Vagina (tissue), 2 donors: ENCODE measurements around the gene CREBBP. TPM values are rescaled to one million over a fixed set of nuclear protein-coding genes. Genes with fewer than 3 reads are reported as not detected.

Experiments
- DNase-seq, 2 donors: peaks; one replicate each; pipeline ENCODE4 v3.0.0-alpha.2; 2017; ENCODE audit errors: extremely low spot score in 2 of 2
- H3K27ac ChIP-seq: fragments of 200-600 bp; sonication (generic); one replicate; pipeline ENCODE4 v1.5.1; 2019
- H3K27me3 ChIP-seq: fragments of 200-600 bp; sonication (generic); one replicate; pipeline ENCODE4 v1.5.1; 2019
- H3K36me3 ChIP-seq, 2 donors: fragments of 200-600 bp; sonication (generic); one replicate each; pipeline ENCODE4 v1.5.1; 2017 to 2019
- H3K4me1 ChIP-seq: fragments of 200-600 bp; sonication (generic); one replicate; pipeline ENCODE4 v1.5.1; 2019
- H3K4me3 ChIP-seq, 2 donors: fragments of 200-600 bp; sonication (generic); 1 replicate in 1 of 2; 2 replicates in 1 of 2; pipeline ENCODE4 v1.5.1; 2016 to 2019
- H3K9me3 ChIP-seq: fragments of 200-600 bp; sonication (generic); one replicate; pipeline ENCODE4 v1.5.1; 2019
- CTCF ChIP-seq, 3 experiments: fragments of 450-650 bp in 2 of 3; fragments of 200-600 bp in 1 of 3; sonication (generic) in 1 of 3; IDR thresholded peaks; one replicate each; pipeline ENCODE4 v1.5.1; 2017 to 2019; ENCODE audit warnings: antibody characterized with exemption in 3 of 3, mild to moderate bottlenecking in 2 of 3, moderate library complexity in 2 of 3
- POLR2A ChIP-seq, 2 donors: fragments of 450-650 bp; IDR thresholded peaks; one replicate each; pipeline ENCODE4 v1.6.1; 2017; ENCODE audit warnings: antibody characterized with exemption in 2 of 2, mild to moderate bottlenecking in 2 of 2, moderate library complexity in 2 of 2
- POLR2AphosphoS5 ChIP-seq, 2 donors: sonication (generic); formaldehyde crosslinking; IDR thresholded peaks; one replicate each; pipeline ENCODE4 v1.9.0; 2017; ENCODE audit warnings: antibody characterized with exemption in 2 of 2, mild to moderate bottlenecking in 2 of 2, low read depth in 1 of 2; ENCODE audit not compliant: insufficient read depth in 1 of 2
- intact Hi-C: fragments of 100-400 bp; cut with DNase I; formaldehyde crosslinking; loops from one replicate; pipeline ENCODE4 v1.15.1; 2023
- total RNA-seq: library from RNA; depleted of rRNA; stranded (reverse); fragments of >200 nt; gene quantifications from one replicate; pipeline ENCODE4 v1.2.3, GENCODE V29; 2016

The CREBBP gene
- total RNA-seq, 1 donor from 2014 or later, result 102 TPM

DNA sequence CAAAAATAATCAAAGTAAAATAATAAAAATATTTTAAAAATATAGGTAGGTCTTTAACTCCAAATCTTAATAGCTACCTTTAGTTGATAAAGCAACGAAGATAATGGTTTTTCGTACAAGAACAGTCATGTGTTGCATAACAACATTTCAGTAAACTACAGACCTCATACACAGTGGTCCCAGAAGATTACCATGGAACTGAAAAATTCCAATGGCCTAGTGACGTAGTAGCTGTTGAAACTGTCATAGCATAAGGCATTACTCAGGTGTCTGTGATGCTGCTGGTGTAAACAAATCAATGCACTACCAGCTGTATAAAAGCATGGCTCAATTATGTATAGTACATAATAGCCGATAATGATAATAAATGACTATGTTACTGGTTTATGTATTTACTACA, 43.9 kb downstream of the CREBBP start:
- peaks cover 46% of the 10 kb centered on the region for H3K4me1 ChIP-seq
- H3K27me3 ChIP-seq, result no peaks in the 10 kb centered on the region
- H3K27ac ChIP-seq, result no peak overlapping the region
- TF ChIP-seq POLR2AphosphoS5 (IDR thresholded peaks at IDR 0.05; ENCODE audit: insufficient read depth in 1 of 2, low read depth in 1 of 2) (no peak), CTCF (IDR thresholded peaks at IDR 0.05) (no peak), POLR2A (IDR thresholded peaks at IDR 0.05) (no peak)
- no peak for DNase-seq
- no peaks in the 10 kb centered on the region for H3K36me3 ChIP-seq
- H3K9me3 ChIP-seq, result peaks cover 8% of the 10 kb centered on the region
- intact Hi-C loops, result no loop called here
- H3K4me3 ChIP-seq, result no peak overlapping the region

GRCh38 chr16:3835089-3835602, 45.4 kb downstream of the CREBBP start:
- intact Hi-C loops, result no loop called here
- no peaks in the 10 kb centered on the region for H3K36me3 ChIP-seq
- no peaks in the 10 kb centered on the region for H3K27me3 ChIP-seq
- no peak for DNase-seq
- peaks cover 34% of the 10 kb centered on the region for H3K4me1 ChIP-seq
- H3K27ac ChIP-seq, result no peak overlapping the region
- H3K9me3 ChIP-seq, result peaks cover 8% of the 10 kb centered on the region
- TF ChIP-seq POLR2A (IDR thresholded peaks at IDR 0.05) (no peak), POLR2AphosphoS5 (IDR thresholded peaks at IDR 0.05; ENCODE audit: insufficient read depth in 1 of 2, low read depth in 1 of 2) (no peak), CTCF (IDR thresholded peaks at IDR 0.05) (no peak)
- no peak overlapping the region for H3K4me3 ChIP-seq

DNA sequence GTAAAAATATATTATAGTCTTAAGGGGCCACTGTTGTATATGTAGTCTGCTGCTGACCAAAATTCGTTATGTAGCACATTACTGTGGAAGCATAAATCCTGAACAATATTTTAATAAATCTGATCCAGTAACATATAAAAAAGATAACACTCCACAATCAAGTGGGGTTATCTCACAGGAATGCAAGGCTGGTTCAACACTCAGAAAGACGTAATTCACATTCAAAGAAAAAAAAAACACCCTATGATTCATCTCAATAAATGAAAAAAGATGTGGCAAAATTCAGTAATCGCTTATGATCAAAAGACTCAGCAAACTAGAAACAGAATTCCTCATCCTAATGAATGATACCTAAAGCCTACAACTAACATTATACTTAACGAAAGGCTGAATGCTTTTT, 47.8 kb downstream of the CREBBP start:
- Histone ChIP-seq H3K4me1 (peaks cover 16% of the 10 kb centered on the region), H3K27ac (no peak overlapping the region), H3K27me3 (no peaks in the 10 kb centered on the region), H3K4me3 (no peak overlapping the region), H3K36me3 (no peaks in the 10 kb centered on the region), H3K9me3 (peaks cover 8% of the 10 kb centered on the region)
- no peak for TF ChIP-seq CTCF (IDR thresholded peaks at IDR 0.05)
- no peak for TF ChIP-seq POLR2AphosphoS5 (IDR thresholded peaks at IDR 0.05; ENCODE audit: insufficient read depth in 1 of 2, low read depth in 1 of 2)
- TF ChIP-seq POLR2A (IDR thresholded peaks at IDR 0.05), result no peak
- intact Hi-C loops, result no loop called here
- DNase-seq, result no peak

DNA sequence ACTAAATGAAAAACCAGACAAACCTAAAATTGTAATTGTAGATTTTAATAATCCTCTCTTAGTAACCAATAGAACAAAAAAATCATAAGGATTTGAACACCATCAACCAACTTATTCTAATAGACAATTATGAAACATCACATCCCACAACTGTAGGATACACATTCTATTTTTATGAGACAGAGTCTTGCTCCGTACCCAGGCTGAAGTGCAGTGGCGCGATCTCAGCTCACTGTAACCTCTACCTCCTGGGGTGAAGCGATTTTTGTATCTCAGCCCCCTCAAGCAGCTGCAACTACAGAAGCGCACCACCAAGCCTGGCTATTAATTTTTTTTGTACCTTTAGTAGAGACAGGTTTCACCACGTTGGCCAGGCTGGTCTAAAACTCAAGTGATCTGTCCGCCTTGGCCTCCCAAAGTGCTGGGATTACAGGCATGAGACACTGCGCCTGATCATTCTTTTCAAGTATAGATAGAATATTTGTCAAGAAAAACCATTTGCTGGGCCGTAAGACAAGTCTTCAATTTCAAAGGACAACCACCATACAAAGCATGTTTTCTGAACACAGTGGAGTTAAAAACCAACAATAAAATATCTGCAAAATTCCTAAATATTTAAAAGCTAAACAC, 49.8 kb downstream of the CREBBP start:
- no peak overlapping the region for H3K4me3 ChIP-seq
- H3K9me3 ChIP-seq, result peaks cover 8% of the 10 kb centered on the region
- intact Hi-C loops, result no loop called here
- DNase-seq, result no peak
- TF ChIP-seq POLR2A (IDR thresholded peaks at IDR 0.05), result no peak
- no peak for TF ChIP-seq POLR2AphosphoS5 (IDR thresholded peaks at IDR 0.05; ENCODE audit: insufficient read depth in 1 of 2, low read depth in 1 of 2)
- TF ChIP-seq CTCF (IDR thresholded peaks at IDR 0.05), result no peak
- H3K27me3 ChIP-seq, result no peaks in the 10 kb centered on the region
- H3K27ac ChIP-seq, result no peak overlapping the region
- no peaks in the 10 kb centered on the region for H3K36me3 ChIP-seq
- H3K4me1 ChIP-seq, result peaks cover 24% of the 10 kb centered on the region
